GM21423 (cell line): ENCODE results near the gene TNK2.

Source experiments
- ATAC-seq: cut with Tn5 transposase; IDR thresholded peaks from one replicate; pipeline ENCODE4 v1.9.1; 2021; ENCODE audit warnings: mild to moderate bottlenecking, moderate library complexity; ENCODE audit not compliant: unreplicated experiment

TNK2 gene

GRCh38 chr3:195886181-195887141 is 21.9 kb downstream of the TNK2 start:
- no peak for ATAC-seq

GRCh38 chr3:195885036-195885891 is 23.1 kb downstream of the TNK2 start:
- ATAC-seq: no peak

DNA sequence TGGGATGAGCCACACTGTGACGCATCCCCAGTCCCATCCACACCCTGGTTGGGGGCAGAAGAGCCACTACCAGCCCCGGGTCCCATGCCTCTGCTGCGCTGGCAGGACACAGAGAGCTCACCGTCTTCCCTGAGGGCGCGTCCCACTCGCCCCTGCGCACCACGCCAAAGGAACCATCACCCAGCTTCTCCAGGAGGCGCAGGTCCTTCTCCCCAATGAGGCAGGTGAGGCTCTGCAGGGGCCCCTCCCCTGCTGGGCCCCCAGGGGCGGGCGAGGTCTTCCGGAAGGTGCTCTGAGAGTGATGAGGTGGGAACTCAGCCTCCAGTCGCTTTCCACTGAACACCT is 23.7 kb downstream of the TNK2 start:
- ATAC-seq: no peak

- ATAC-seq: no peak
These were observed 24.6 kb downstream of the TNK2 start for GRCh38 chr3:195883801-195884200.

DNA sequence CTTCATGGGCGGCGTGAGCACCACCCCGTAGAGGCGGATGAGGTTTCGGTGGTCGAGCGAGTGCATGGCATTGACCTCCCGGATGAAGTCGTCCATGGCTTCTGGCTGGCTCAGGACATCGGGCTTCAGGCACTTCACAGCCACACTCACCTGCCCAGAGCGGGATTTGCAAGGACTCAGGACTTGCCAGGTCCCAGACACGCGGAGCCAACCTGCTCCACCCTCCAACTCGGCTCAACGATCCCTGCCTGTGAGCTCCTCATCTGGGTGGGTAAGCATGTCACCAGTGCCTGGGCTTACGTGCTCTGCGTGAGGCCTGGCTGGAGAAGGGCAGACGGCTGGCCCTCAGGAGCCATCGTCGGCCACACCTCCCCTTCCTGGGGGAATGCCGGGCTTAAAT is 25.2 kb downstream of the TNK2 start:
- no peak for ATAC-seq

DNA sequence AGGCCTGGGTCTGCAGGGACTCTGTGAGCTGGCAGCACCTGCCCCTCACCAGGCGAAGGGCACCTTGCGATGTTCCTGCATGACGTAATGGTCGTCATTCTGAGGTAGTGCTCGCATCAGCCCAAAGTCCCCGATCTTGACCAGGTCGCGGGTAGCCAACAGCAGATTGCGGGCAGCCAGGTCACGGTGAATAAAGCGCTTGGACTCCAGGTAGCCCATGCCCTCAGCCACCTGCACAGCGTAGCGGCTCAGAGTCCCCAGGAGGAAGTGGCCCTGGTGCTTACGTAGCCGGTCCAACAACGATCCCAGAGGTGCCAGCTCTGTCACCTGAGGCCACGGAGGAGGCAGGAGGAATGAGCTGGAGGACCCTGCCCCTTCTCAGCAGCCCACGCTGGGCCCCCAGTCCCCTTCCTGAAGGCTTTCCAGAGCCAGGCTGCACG is 26.3 kb downstream of the TNK2 start:
- ATAC-seq: no peak

- no peak for ATAC-seq
These were observed 26.9 kb downstream of the TNK2 start for GRCh38 chr3:195881276-195881988.

- no peak for ATAC-seq
These were observed 28.3 kb downstream of the TNK2 start for GRCh38 chr3:195880037-195880431.

GRCh38 chr3:195879416-195880036 is 28.8 kb downstream of the TNK2 start:
- ATAC-seq: no peak

GRCh38 chr3:195878424-195879274 is 29.7 kb downstream of the TNK2 start:
- ATAC-seq: no peak

DNA sequence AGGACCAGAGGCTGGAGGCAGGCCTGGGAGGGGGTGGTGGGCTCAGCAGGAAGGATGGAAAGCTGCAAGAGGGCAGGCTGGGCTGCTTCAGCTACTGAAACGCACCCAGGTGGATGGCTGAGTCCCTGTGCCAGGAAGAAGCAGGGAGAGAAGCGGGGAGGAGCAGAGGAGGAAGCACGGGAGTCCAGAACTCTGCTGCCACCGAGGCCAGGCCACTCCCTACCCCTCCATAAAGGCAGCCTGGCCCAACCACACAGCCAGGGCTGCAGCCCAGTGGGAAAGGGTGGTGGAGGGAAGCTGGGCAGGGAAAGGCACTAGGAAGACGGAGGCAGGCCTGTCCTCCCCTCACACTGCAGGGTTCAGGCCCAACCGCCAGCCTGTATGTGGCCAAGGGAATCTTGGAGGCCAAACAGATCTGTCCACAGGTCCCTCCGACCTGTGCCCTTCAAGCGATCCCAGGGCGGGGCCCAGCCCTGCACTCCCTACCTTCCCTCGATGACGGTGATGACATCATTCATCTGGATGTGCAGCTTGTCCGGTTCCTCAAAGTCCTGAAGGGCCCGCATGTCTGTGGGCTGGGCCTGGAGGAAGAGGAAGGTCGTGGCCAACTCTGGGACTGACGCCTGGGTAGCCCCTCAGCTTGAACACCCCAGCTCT is 30.5 kb downstream of the TNK2 start:
- ATAC-seq: no peak

- no peak for ATAC-seq
These were observed 31.1 kb downstream of the TNK2 start for GRCh38 chr3:195877136-195877715.

- no peak for ATAC-seq
These were observed 31.9 kb downstream of the TNK2 start for GRCh38 chr3:195876297-195877064.

DNA sequence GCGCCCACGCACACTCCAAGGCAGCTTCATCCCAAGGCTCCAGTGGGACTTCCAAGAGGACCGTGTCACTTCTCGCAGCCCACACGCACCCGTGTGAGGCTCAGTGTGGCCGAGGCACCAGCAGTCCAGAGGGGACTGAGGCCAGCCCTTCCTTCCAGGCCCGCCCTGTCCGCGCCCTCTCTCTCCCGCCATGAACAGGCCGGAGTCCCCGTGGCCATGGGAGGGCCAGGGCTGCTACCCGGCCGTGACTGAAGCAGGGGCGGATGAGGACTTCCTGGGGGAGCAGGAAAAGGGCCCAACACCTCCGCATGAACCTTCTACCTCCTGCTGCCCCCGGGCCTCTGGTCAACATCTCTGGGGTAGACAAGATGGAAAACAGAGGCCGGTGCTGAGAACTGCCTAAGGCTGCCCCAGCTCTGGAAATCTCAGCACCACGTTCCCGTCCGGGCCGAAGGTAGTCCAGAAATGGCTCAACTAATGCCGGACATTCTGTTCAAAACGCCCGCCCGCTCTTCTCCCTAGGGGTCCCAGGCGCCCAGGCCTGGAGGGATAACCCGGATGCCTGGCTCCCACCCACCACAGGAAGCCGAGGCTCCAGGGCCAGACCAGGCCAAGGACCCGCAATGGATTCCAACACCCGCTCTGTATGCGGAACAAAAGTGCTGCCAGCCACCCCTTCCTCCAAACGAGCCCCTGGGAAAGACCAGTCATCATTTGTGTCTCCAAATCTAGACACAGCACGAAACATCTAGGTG is 32.7 kb downstream of the TNK2 start:
- no peak for ATAC-seq

GRCh38 chr3:195873971-195874370 is 34.4 kb downstream of the TNK2 start:
- ATAC-seq: no peak

GRCh38 chr3:195873281-195873887 is 35.0 kb downstream of the TNK2 start:
- no peak for ATAC-seq

- no peak for ATAC-seq
These were observed 35.6 kb downstream of the TNK2 start for GRCh38 chr3:195872800-195873199.
